Measurements from ENCODE around the gene CCL27.

Gene CCL27

GRCh38 chr9:34662526-34663302 is at the start of gene CCL27:
Gene CCL27, minus strand, starts transcription at chr9:34662657. Its CDS starts 24 bp downstream, at chr9:34662633.
- in situ Hi-C loops (cut with HindIII; ENCODE audit: low sequenced_read_pairs), result no loop called here

- in situ Hi-C loops (cut with HindIII; ENCODE audit: low sequenced_read_pairs), result loop anchor here (5.0 kb wide), 1 partner anchor 35 kb away; no protein-coding TSS in a partner anchor
Observed at GRCh38 chr9:34712140-34712539, 49.7 kb upstream of the CCL27 start.

GRCh38 chr9:34710023-34710422 is 47.6 kb upstream of the CCL27 start, which contains the start of gene CCL21:
Gene CCL21, minus strand, starts transcription at chr9:34710136. Its CDS starts 70 bp downstream, at chr9:34710066.
- in situ Hi-C loops (cut with HindIII; ENCODE audit: low sequenced_read_pairs), result loop anchor here (5.0 kb wide), 1 partner anchor 37 kb away; no protein-coding TSS in a partner anchor

- in situ Hi-C loops (cut with HindIII; ENCODE audit: low sequenced_read_pairs), result no loop called here
Observed at GRCh38 chr9:34709196-34709978, 46.9 kb upstream of the CCL27 start.

- in situ Hi-C loops (cut with HindIII; ENCODE audit: low sequenced_read_pairs), result no loop called here
Observed at GRCh38 chr9:34707130-34707529, 44.7 kb upstream of the CCL27 start.

- in situ Hi-C loops (cut with HindIII; ENCODE audit: low sequenced_read_pairs), result no loop called here
Observed at GRCh38 chr9:34701769-34702736, 39.6 kb upstream of the CCL27 start.

GRCh38 chr9:34701023-34701768 is 38.7 kb upstream of the CCL27 start:
- in situ Hi-C loops (cut with HindIII; ENCODE audit: low sequenced_read_pairs), result no loop called here

- in situ Hi-C loops (cut with HindIII; ENCODE audit: low sequenced_read_pairs), result no loop called here
Observed at GRCh38 chr9:34694811-34695210, 32.4 kb upstream of the CCL27 start.

- in situ Hi-C loops (cut with HindIII; ENCODE audit: low sequenced_read_pairs), result no loop called here
Observed at GRCh38 chr9:34693560-34693959, 31.1 kb upstream of the CCL27 start.

GRCh38 chr9:34691936-34692315 is 29.5 kb upstream of the CCL27 start:
- in situ Hi-C loops (cut with HindIII; ENCODE audit: low sequenced_read_pairs), result no loop called here

- in situ Hi-C loops (cut with HindIII; ENCODE audit: low sequenced_read_pairs), result no loop called here
Observed at GRCh38 chr9:34690983-34691935, 28.8 kb upstream of the CCL27 start, which contains the start of gene CCL19. Gene CCL19, minus strand, starts transcription at chr9:34691276. Its CDS starts 137 bp downstream, at chr9:34691139.

- in situ Hi-C loops (cut with HindIII; ENCODE audit: low sequenced_read_pairs), result no loop called here
Observed at GRCh38 chr9:34689512-34689911, 27.1 kb upstream of the CCL27 start.

- in situ Hi-C loops (cut with HindIII; ENCODE audit: low sequenced_read_pairs), result no loop called here
Observed at GRCh38 chr9:34689116-34689470, 26.6 kb upstream of the CCL27 start.

- in situ Hi-C loops (cut with HindIII; ENCODE audit: low sequenced_read_pairs), result no loop called here
Observed at GRCh38 chr9:34688329-34689115, 26.1 kb upstream of the CCL27 start.

GRCh38 chr9:34687276-34688030 is 25.0 kb upstream of the CCL27 start:
- in situ Hi-C loops (cut with HindIII; ENCODE audit: low sequenced_read_pairs), result no loop called here

- in situ Hi-C loops (cut with HindIII; ENCODE audit: low sequenced_read_pairs), result no loop called here
Observed at GRCh38 chr9:34686732-34687131, 24.3 kb upstream of the CCL27 start.

- in situ Hi-C loops (cut with HindIII; ENCODE audit: low sequenced_read_pairs), result no loop called here
Observed at GRCh38 chr9:34686231-34686630, 23.8 kb upstream of the CCL27 start.

Measured in endothelial cell of hepatic sinusoid (primary cell).